ENCODE results near the gene ORMDL3.
A peak's percentile ranks its signal among the peaks of the same experiment; 100 is the strongest.
"Not testable (repeated sequence)": the region's sequence is repeated elsewhere in the genome, so short reads cannot be mapped to it uniquely, and the experiment has no call there.

Gene ORMDL3

DNA sequence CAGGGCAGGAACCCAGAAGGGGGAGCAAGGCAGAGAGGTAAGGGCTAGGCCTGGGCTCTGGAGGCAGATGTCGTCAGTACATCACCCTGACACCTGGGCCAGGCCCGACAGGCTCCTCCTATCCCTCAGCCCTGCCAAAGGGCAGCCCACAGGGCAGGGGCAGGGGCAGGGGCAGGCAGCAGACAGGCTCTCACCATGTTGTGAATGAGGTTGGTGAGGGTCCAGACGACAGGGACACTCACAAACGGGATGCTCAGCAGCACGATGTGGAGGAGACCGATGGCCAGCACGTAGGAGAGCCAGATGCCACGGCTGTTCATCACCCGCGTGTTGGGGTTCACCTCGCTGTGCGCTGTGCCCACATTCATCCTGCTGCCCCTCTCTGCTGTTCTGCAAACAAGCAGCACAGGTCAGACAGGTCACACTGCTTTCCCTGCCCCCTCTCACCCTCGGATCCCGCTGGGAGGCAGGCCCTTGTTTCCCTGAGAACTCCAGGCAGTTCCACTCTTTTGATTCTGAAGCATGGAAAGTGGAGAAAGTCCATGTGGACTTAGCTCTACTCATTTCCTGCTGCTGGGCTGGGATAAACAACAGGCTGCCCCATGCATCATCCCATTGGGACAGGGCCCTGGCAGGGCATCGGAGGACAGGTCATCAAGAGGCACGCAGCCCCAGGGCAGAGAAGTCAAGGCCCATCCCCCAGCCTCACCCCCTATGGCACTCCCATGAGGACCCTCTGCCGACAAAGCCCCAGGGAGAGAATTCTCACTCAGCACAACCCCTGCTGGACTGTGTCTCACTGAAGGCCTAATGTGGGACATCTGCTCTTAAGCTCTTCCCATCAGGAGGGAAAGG, 3.3 kb downstream of the ORMDL3 start:
- no peak for DNase-seq

DNA sequence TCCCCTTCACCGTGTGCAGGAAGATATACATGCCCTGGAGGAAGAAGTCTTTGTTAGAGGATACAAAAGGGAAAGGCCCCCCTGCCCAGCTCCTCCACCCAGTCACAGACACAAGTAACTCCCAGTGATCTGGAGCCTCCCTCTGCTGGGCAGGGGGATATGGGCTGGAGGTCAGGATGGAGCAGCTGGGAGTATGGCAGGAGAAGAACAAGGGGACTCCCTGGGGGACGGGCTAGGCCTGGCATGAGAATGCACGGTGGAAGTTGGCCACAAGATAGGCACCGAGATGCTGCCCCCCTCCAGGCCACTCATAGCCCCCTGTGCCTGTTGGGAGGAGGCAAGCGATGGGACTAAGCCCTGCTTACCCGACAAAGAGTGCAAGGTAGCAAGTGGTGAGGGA, 4.2 kb downstream of the ORMDL3 start:
- no peak for DNase-seq

- no peak for DNase-seq
These were observed 5.4 kb downstream of the ORMDL3 start for GRCh38 chr17:39922006-39922405.

DNA sequence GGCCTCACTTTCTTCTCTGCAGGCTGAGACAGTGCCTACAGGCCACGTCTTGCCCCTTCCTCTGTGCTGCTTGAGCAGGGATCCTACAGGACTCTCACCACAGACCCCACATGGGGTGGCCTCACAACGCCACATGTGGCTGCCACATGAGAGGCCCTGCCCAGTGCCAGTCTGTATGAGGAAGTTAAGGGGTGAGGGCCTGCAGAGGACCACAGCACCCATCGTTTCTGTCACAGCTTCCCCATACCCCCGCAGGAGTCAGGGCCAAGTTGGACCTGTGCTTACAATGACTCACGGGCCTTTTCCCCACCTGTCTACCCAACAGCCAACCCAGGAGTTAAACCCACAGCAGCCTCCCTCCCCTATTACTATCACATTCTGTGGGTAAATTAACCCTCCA, 6.1 kb downstream of the ORMDL3 start:
- no peak for DNase-seq

GRCh38 chr17:39920218-39921210, 6.9 kb downstream of the ORMDL3 start:
- no peak for DNase-seq

GRCh38 chr17:39919087-39919683, 8.2 kb downstream of the ORMDL3 start:
- no peak for DNase-seq

- no peak for DNase-seq
These were observed 10.5 kb downstream of the ORMDL3 start for GRCh38 chr17:39916918-39917317.

DNA sequence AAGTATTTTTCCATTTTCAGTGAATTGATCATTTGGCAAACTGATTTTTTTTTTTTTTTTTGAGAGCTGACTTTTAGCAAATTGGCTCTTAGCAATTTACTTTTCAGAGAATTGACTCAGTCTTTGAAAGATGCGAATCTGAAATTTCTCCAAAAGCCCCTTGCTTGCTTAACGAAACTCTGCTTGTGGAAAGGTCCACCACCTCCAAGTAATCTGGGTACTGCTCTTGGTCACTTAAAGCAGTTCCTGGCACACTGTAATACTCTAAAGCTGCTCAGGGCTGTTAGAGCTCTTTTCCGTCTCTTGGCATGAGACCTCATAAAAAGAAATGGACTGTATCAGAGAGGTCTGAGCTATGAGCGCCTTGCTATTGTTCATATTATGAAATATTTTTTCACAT, 11.8 kb downstream of the ORMDL3 start:
- DNase-seq: no peak

GRCh38 chr17:39913989-39914388, 13.4 kb downstream of the ORMDL3 start:
- DNase-seq: no peak

DNA sequence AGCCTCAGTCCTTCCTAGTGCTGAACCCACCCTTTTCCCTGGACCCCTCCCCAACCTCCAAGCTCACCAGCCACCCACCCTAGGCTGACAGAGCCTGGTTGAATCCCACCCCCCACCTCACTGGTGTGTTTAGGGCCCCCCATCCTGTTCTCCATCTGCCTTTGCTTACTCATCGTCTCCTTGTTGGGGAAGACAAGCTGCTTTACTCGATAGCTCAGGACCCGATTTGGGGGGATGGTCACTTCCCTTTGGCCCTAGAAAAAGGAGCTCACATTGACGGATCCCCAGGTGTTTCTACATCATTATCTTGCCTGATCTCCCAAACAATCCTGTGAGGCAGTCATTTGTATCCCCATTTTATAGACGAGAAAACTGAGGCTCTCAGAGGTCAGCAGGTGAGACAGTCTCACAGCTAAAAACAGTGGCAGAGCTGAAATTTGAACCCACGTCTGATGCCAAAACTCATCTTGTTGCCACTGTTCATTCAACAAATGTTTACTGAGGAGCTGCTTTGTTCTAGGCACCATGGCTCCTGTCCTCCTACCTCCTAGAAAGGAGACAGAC, 18.5 kb downstream of the ORMDL3 start:
- no peak for DNase-seq

DNA sequence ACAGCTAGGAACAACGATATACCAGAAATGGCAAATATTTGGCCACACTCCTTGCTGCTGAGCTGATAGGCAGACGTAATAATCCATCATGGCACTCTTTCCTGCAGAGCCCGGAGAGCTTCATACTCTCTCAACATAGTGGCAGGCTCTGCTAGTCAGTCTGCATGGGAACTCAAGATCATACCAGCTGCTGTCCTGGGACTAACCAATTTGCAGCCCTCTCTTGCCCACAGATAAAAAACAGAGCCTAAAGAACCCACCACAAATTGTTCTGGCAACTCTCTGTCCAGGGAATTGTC, 22.5 kb downstream of the ORMDL3 start:
- DNase-seq: no peak

- DNase-seq: peak; percentile 91
These were observed 24.1 kb downstream of the ORMDL3 start for GRCh38 chr17:39903158-39903884.

DNA sequence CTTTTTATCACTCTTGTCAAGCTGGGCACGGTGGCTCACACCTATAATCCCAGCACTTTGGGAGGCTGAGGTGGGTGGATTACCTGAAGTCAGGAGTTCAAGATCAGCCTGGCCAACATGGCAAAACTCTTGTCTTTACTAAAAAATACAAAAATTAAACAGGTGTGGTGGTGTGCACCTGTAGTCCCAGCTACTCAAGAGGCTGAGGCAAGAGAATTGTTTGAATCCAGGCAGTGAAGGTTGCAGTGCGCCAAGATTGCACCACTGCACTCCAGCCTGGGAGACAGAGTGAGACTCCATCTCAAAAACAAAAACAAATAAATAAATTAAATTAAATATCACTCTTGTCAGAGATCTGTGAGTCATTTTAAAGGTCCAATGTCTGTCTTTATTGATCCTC, 25.4 kb downstream of the ORMDL3 start:
- DNase-seq: not testable (repeated sequence)

DNA sequence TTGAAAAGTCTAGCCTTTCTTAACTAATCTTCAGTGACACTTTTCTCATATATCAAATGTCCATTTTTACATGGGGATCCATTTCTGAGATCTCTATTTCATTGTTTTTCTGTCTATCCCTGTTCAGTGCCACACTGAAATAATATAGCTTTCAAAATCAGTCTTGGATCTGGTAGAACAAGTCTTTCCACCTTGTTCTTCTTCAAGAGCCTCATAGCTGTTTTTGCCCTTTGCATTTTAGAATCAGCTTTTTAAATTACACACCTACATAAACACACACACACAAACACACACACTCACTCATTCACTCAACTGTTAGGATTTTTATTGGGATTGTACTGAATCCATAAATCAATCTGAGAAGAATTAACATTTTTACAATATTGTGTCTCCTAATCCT, 28.2 kb downstream of the ORMDL3 start:
- no peak for DNase-seq

GRCh38 chr17:39898088-39898487, 29.3 kb downstream of the ORMDL3 start:
- DNase-seq: no peak

DNA sequence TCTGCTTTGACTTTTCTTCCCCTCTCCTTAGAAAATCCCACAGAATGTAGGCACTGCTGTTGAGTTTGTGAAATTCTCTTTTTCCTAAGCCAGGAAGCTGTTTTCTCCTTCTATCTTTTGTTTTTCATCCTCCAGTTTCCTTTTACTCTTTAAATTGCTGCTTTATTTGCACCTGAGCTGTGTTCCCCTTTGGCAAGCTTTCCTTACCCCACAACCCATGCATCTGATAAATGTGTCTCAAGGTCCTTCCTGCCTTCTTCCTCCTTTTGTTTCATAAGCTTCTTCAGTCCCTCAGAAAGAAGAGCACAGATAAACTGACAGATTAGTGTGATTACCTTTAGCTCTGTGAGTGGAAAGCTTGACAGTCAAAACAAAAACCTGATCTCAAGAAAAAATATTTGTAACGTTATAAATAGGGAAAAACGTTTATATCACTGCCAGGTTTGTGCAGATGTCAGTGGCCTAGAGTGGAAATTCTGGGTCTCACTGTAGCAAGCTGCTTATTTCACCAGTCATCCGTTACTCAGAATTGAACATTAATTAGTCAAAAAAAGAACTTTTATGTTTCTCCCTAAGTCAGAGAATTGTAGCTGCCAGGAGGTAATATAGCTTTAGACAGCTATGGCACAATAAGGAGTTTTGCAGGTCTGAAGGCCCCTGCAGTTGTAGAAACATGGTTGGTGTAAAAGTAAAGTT, 32.6 kb downstream of the ORMDL3 start:
- DNase-seq: peak; percentile 74

GRCh38 chr17:39889200-39889599, 38.2 kb downstream of the ORMDL3 start:
- DNase-seq: no peak

- no peak for DNase-seq
These were observed 40.3 kb downstream of the ORMDL3 start for GRCh38 chr17:39887078-39887477.

GRCh38 chr17:39886102-39886501, 41.3 kb downstream of the ORMDL3 start:
- DNase-seq: not testable (repeated sequence)

DNA sequence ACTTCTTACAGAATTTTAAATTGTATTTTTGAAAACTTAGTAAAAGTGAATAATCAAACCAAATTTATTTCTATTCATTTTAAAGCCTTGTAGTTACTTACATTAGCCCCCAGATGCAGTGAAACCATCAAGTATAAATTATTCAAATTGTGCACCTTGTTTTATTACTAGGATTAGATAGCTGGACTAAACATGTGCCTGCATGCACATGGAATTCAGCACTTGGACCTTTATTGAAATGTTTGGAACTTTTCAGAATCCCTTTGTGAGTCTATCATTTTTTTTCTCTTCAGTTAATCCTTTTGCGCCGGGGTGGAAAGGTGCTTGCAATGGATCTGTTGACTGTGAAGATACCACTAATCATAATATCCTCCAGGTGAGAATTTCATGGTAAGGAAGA, 54.6 kb downstream of the ORMDL3 start:
- no peak for DNase-seq

DNA sequence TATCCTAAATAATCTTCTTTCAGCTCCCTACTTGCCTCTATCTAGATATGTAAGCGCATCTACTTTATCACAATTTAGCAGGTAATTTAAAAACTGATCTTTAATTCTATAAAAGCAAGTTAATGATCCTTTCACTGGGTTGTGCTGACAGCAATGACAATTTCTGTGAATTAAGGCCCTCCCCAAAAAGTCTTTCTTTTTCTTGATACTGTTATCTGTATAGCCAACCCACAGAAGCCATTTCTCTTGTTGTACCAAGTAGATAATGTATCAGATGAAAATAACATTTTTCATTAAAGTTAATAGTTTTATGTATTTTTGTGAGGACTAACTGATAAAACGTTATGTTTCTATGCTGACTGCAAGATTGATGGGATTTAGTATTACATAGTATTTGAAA, 55.6 kb downstream of the ORMDL3 start:
- no peak for DNase-seq
